T-helper 2 cell treated with Interferon-gamma antibody and Interleukin-4, amounts not matched to agents 5 μg/mL and 100 μg/mL, for 36 hours (primary cell): ENCODE results near the gene TRAP1.
"Not testable (repeated sequence)": the region's sequence is repeated elsewhere in the genome, so short reads cannot be mapped to it uniquely, and the experiment has no call there.

Experiments used
- DNase-seq: peaks from one replicate; pipeline ENCODE4 v3.0.0; 2021; ENCODE audit warnings: low spot score
- H3K27ac Mint-ChIP-seq: one replicate; pipeline ENCODE4 v1.8.0; 2021; ENCODE audit warnings: mild to moderate bottlenecking, mixed read lengths
- H3K27me3 Mint-ChIP-seq: one replicate; pipeline ENCODE4 v1.8.0; 2021; ENCODE audit warnings: low read depth, mixed read lengths
- H3K36me3 Mint-ChIP-seq: one replicate; pipeline ENCODE4 v1.8.0; 2021; ENCODE audit warnings: low read depth, mixed read lengths
- H3K4me1 Mint-ChIP-seq: one replicate; pipeline ENCODE4 v1.8.0; 2021; ENCODE audit warnings: low read depth, mixed read lengths
- H3K4me3 Mint-ChIP-seq: one replicate; pipeline ENCODE4 v1.8.0; 2022; ENCODE audit warnings: mild to moderate bottlenecking, moderate library complexity, mixed read lengths
- H3K9me3 Mint-ChIP-seq: one replicate; pipeline ENCODE4 v1.8.0; 2021; ENCODE audit warnings: mixed read lengths

Gene TRAP1

DNA sequence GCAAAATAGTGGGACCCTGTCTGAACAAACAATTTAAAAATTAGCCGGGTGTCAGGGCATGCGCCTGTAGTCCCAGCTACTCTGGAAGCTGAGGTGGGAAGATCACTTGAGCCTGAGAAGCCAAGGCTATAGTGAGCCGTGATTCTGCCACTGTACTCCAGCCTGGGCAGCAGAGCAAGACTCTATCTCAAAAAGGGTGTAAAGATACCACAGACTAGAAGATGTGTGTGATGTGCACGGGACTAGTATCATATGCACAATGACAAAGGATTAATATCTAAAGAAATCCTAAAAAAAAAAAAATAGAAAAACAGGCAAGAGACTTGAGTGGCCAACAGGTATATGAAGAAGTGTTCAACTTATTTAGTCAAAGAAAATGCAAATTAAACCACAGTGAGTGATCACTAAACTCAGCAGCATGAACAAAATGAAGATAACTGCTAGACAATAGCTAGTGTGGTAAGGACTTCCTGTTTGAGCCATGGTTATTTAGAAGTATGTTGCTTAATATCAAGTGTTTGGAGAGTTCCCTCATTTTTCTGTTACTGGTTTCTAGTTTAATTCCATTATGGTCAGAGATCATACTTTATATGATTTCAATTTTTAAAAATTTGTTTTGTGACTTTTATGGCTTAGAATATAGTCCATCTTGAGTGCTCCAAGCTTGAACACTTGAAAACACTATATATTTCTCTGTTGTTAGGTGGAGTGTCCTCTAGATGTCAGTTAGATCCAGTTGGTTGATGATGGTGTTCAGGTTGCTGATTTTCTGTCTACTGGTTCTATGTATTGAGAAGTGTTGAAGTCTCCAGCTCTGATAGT, 91.2 kb downstream of the TRAP1 start:
- Mint-ChIP-seq H3K9me3 (no peaks in the 10 kb centered on the region), H3K36me3 (peaks cover 8% of the 10 kb centered on the region), H3K4me1 (peaks cover 31% of the 10 kb centered on the region), H3K27ac (peak overlapping the region; percentile 95), H3K27me3 (no peaks in the 10 kb centered on the region), H3K4me3 (peak overlapping the region; percentile 76)
- no peak for DNase-seq

- no peak overlapping the region for H3K4me3 Mint-ChIP-seq
- H3K4me1 Mint-ChIP-seq: peaks cover 30% of the 10 kb centered on the region
- H3K36me3 Mint-ChIP-seq: peaks cover 8% of the 10 kb centered on the region
- DNase-seq: no peak
- peak overlapping the region; percentile 95 for H3K27ac Mint-ChIP-seq
- no peaks in the 10 kb centered on the region for H3K9me3 Mint-ChIP-seq
- H3K27me3 Mint-ChIP-seq: no peaks in the 10 kb centered on the region
Measured at GRCh38 chr16:3625331-3625730, 92.0 kb downstream of the TRAP1 start.

- Mint-ChIP-seq H3K27ac (peak overlapping the region; percentile 37), H3K4me1 (peaks cover 29% of the 10 kb centered on the region), H3K36me3 (peaks cover 9% of the 10 kb centered on the region), H3K27me3 (no peaks in the 10 kb centered on the region), H3K4me3 (no peak overlapping the region), H3K9me3 (no peaks in the 10 kb centered on the region)
- DNase-seq: no peak
Measured at GRCh38 chr16:3623642-3624041, 93.7 kb downstream of the TRAP1 start.

DNA sequence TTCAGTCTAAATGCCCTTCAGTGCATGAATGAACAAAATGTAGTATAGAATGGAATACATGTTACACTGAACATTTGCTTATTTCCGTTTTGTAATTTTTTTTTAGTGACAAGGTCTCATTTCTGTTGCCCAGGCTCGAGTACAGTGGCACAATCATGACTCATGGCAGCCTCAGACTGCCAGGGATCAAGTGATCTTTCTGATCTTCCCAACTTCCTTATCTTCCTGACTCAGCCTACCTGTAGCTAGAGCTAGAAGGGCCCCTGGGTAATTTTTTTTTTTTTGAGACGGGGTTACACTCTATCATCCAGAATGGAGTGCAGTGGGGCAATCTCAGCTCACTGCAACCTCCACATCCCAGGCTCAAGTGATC, 98.6 kb downstream of the TRAP1 start:
- DNase-seq: no peak
- peak overlapping the region; percentile 36 for H3K27ac Mint-ChIP-seq
- H3K4me3 Mint-ChIP-seq: no peak overlapping the region

DNA sequence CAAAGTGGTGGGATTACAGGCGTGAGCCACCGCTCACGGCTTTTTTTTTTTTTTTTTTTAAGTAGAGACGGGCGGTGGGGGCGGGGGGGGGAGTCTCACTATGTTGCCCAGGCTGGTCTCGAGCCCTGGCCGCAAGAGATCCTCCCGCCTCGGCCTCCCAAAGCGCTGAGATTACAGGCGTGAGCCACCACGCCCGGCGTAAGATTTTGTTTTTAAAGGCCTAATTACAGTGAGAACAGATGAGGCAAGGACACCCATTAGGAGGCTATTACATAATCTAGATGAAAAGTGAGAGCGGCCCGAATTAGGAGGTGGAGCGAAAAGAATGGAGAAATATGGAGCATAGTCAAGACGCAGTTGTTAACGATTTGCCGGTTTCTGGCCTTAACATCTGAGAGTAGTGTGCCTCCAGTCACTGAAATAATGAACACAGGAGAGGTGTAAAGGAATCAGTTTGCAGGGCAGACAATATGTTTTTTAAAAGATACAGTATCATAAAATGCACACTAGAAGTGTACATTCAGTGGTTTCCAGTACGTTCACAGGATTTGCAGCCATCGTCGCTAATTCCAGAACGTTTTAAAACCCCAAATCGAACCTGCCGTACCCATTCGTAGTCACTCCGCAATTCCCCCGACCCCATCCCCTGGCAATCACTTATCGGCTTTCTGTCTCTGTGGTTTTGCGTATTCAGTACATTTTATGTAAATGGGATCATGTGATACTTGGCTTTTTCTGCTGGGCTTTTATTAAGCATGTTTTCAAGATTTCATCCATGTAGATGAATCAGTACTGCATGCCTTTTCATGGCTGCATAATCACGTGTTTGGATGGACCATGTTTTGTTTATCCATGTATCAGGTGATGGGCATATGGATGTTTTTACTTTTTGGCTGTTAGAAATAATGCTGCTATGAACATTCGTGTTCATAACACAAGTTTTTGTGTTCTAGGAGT, 104.5 kb downstream of the TRAP1 start:
- Mint-ChIP-seq H3K27me3 (no peaks in the 10 kb centered on the region), H3K4me3 (peak overlapping the region; percentile 96), H3K4me1 (peaks cover 48% of the 10 kb centered on the region), H3K36me3 (peaks cover 42% of the 10 kb centered on the region), H3K27ac (peak overlapping the region; percentile 70), H3K9me3 (no peaks in the 10 kb centered on the region)
- no peak for DNase-seq

More for the DNA sequence above, 98.6 kb downstream of the TRAP1 start:
- H3K4me1 Mint-ChIP-seq: peaks cover 30% of the 10 kb centered on the region
- peaks cover 32% of the 10 kb centered on the region for H3K36me3 Mint-ChIP-seq
- no peaks in the 10 kb centered on the region for H3K27me3 Mint-ChIP-seq
- no peaks in the 10 kb centered on the region for H3K9me3 Mint-ChIP-seq

- Mint-ChIP-seq H3K27ac (peak within 1 kb of the TSS; percentile 95), H3K4me1 (peaks cover 51% of the 10 kb centered on the region), H3K9me3 (no peaks in the 10 kb centered on the region), H3K4me3 (peak within 1 kb of the TSS; percentile 96), H3K36me3 (peaks cover 38% of the 10 kb centered on the region), H3K27me3 (no peaks in the 10 kb centered on the region)
- peak; percentile 96 for DNase-seq
Measured at GRCh38 chr16:3611146-3611975, 106.0 kb downstream of the TRAP1 start, which contains the start of gene SLX4. Gene SLX4 (minus strand): TSS chr16:3611606. CDS start chr16:3608964, 2,642 bp downstream.

DNA sequence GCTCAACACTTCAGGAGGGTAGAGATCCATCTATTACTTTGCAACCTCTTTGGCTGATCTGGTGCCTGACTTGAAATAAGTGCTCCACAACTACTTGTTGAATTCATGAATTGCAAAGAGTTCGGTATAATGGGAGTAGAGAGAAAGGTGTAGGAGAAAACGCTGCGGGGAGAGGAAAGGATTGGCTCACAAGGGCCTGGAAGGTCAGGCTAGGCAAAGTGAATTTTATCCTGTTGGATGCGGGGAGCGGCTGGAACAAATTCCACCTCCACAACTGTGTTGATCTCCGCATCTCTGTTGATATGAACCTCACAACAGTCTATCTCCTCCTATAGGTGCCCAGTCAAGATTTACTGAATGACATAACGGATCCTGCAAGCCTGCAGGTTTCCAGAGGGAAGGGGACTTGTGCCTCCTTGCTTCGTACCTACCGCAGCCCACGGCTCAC, 106.6 kb downstream of the TRAP1 start:
- Mint-ChIP-seq H3K27me3 (no peaks in the 10 kb centered on the region), H3K4me1 (peaks cover 50% of the 10 kb centered on the region), H3K4me3 (peak overlapping the region; percentile 88), H3K9me3 (no peaks in the 10 kb centered on the region), H3K27ac (peak overlapping the region; percentile 81), H3K36me3 (peaks cover 39% of the 10 kb centered on the region)
- DNase-seq: no peak

DNA sequence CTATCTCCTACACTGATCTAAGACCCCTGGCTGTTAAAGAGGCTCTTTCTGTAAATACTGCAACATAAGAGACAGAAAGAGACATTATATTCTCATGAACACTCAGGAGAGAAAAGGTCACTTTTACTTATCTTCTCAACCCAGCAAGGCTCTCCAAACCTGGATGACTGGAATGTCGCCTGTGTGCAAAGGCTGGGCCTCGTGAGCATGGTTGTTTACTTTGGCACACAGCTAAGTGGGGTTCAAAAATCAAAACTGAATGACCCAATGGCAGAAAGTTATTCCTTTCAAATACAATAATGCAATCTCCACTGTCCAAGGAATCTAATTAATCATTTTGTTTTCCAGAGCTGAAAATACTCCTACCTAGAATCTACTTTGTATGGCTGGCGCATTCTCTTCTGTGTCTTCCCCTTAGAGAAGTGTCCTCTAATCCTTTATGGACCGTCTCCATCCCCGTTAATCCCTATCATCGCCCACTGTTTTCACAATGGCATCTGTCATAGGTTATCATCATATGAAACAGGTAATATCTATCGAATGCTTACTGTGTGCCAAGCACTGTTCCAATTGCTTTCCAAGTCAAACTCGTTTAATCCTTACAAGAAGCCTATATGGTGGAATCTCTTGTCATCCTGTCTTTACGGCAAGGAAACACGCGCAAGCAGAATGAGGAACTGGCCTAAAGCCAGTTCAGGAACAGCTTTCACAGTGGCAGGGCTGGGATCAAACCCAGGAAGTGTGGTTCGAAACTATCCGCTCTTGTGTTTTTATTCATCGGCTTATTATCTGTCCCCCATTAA, 107.2 kb downstream of the TRAP1 start:
- Mint-ChIP-seq H3K27me3 (no peaks in the 10 kb centered on the region), H3K27ac (peak overlapping the region; percentile 81), H3K9me3 (no peaks in the 10 kb centered on the region), H3K36me3 (peaks cover 33% of the 10 kb centered on the region), H3K4me3 (peak overlapping the region; percentile 88), H3K4me1 (peaks cover 45% of the 10 kb centered on the region)
- DNase-seq: no peak

DNA sequence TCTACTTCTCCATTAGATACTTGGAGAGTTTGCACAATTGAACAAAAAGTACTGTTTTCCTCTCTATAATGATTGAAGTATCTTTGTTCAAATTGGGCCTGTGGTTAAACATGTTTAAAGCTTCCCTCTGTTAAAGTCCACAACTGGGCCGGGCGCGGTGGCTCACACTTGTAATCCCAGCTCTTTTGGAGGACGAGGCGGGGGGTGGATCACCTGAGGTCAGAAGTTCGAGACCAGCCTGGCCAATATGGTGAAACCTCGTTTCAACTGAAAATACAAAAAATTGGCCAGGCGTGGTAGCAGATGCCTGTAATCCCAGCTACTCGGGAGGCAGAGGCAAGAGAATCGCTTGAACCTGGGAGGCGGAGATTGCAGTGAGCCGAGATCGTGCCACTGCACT, 108.3 kb downstream of the TRAP1 start:
- not testable (repeated sequence) for H3K27me3 Mint-ChIP-seq, H3K27ac Mint-ChIP-seq, H3K4me3 Mint-ChIP-seq, DNase-seq, H3K9me3 Mint-ChIP-seq
- H3K4me1 Mint-ChIP-seq: peaks cover 38% of the 10 kb centered on the region
- H3K36me3 Mint-ChIP-seq: peaks cover 28% of the 10 kb centered on the region

GRCh38 chr16:3608069-3608468, 109.3 kb downstream of the TRAP1 start:
- Mint-ChIP-seq H3K4me3 (no peak overlapping the region), H3K27me3 (no peaks in the 10 kb centered on the region), H3K9me3 (no peaks in the 10 kb centered on the region), H3K27ac (no peak overlapping the region), H3K36me3 (peaks cover 28% of the 10 kb centered on the region), H3K4me1 (peaks cover 32% of the 10 kb centered on the region)
- DNase-seq: no peak
